GM19467 (cell line): ENCODE results near the gene ZNF785.
"Not testable (repeated sequence)": the region's sequence is repeated elsewhere in the genome, so short reads cannot be mapped to it uniquely, and the experiment has no call there.

Experiments used
- ATAC-seq: cut with Tn5 transposase; IDR thresholded peaks from one replicate; pipeline ENCODE4 v1.9.1; 2021; ENCODE audit warnings: mild to moderate bottlenecking, moderate library complexity; ENCODE audit not compliant: unreplicated experiment

ZNF785 gene

DNA sequence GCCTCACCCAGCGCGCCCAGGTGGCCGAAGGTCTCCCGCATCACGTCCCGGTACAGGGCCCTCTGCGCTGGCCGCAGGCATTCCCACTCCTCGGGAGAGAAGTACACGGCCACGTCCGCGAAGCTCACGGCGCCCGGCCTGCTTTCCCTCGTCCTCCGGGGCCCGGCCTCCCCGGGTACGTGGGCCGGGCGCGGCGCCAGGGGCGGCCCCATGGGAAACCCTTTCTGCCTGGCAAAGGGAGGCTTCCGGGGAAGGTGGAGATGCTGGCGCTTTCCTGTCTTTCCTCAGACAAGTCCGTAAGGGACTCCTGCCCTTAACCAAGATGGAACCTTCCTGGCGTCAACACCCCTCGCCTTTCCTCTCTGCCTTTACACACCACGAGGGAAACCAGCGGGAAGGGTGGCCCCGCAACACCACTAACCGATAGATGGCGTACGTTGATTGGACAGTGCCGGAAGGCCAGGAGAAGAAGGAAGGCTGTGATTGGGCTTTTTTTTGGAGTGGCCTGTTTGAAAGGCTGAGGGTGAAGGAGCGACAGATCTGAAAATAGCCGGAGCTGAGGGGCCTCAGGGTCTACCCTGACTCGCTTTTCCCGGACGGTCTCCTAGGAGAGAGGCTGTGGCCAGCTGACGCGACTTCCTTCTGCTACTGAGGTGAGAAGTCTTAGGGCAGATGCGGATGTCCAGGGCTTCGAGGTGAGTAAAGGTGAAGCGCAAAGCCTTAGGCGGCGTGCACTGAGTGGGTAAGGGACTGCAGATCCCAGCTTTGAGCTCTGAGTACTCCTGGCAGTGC is at the start of gene ZNF785:
Gene ZNF785 (minus strand): TSS at position 298 of the 792 bp plus-strand sequence. CDS start 86 bp downstream, at position 212.
- peak; percentile 80 for ATAC-seq

DNA sequence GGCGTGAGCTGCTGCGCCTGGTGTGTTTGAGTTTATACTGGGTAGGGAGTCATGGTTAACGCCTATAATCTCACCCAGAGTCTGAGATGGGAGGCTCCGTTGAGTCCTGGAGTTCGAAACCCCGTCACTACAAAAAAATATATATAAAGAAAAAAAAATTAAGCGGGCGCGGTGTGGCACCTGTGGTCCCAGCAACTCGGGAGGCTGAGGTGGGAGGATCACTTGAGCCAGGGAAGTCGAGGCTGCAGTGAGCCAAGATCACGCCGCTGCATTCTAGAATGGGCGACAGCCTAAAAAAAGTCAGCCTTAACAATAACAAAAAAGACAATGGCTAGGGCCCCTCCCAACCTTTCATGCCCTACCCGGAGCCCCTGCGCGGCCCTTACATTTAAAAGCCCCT is 48.0 kb upstream of the ZNF785 start:
- no peak for ATAC-seq

DNA sequence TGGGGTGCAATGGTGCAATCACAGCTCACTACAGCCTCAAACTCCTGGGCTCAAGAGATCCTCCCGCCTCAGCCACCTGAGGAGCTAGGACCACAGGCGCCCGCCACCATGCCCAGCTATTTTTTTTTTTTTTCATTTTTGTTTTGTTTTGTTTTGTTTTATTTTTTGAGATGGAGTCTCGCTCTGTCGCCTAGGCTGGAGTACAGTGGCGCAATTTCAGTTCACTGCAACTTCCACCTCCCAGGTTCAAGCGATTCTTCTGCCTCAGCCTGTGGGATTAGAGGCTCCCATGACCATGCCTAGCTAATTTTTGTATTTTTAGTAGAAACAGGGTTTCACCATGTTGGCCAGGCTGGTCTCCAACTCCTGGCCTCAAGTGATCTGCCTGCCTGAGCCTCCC is 47.0 kb upstream of the ZNF785 start:
- not testable (repeated sequence) for ATAC-seq

DNA sequence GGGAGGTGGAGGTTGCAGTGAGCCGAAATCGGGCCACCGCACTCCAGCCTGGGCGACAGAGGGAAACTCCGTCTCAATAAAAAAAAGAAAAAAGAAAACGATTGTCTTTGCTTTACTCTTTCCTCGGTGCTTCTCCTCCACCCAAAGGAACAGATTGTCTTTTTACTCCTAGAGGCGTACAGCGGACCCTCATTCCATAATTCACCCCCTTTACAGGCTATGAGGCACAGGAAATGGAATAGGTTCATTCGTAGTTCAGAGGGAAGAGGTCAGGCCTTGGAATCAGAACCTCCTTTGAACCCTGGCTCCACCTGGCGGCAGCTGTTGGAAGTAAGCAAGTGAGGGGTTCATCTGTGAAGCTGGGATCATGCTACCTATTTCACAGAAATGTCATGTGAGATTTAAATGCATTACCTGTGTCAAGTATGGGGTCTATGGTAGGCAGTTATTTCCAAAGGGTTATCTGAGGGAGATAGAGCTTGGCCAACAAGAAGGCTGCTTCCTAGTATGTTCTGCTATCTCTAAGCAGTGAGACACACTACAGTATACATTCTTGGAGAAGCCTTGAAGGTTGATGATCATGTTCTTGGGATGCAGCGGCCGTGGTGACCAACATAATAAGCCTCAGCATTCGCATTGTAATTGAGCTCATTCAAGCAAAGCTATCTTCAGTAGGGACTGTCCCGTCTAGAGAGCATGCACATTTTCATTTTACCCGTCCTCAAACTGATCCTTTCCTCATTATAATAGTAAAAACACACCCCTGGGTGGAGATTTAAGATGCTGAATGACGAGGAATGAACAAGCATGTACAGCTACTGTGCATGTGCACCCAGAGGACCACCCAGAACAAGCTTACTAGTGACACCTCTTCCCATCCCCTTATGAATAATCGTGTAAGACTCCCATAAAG is 43.4 kb upstream of the ZNF785 start:
- ATAC-seq: no peak

DNA sequence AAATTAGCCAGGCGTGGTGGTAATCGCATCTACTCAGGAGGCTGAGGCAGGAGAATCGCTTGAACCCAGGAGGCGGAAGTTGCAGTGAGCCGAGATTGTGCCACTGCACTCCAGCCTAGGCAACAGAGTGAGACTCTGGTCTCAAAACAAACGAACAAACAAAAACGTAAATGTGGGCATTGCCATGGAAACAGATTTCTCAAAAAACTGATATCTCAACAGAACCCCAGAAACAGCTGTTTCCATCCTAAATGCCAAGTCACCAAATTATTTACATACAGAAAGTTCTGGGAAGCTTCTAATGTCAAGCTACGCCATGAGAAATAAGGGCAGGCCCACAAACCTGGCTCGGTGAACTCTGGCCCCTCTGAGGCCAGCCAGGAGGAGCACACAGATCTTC is 40.7 kb upstream of the ZNF785 start:
- ATAC-seq: no peak

DNA sequence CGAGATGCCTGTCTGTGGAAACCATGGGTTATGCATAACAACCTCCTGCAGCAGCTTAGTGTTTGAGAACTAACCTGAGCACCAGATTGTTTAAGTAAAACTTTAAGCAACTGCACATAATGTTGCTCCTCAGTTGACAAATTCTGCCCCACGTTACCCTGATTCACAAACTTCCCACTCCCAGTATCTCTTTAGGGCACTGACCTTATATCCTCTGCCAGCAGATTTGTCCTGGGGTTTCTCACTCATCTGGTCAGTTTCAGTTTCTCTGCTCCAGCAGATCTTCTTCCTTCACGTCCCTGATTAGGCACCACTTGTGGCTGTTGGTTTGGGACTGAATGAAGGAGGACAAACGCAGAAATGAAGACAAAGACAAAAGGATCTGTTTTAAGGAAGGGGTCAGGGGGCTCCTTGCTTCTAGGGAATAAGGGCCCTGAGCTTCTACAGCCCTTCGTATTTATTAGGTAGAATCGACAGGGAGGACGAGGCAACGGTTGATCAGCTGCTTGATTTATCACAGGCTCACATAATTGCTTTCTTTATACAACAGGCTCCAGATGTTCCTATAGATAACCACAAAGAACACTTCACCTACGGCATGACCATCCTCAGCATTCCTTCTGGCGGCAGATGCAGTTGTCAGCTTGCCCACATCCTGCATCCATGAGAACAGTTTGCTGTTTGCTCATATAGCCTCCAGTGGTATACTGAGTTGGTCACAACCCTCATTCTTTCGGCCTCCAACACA is 38.2 kb upstream of the ZNF785 start:
- no peak for ATAC-seq

DNA sequence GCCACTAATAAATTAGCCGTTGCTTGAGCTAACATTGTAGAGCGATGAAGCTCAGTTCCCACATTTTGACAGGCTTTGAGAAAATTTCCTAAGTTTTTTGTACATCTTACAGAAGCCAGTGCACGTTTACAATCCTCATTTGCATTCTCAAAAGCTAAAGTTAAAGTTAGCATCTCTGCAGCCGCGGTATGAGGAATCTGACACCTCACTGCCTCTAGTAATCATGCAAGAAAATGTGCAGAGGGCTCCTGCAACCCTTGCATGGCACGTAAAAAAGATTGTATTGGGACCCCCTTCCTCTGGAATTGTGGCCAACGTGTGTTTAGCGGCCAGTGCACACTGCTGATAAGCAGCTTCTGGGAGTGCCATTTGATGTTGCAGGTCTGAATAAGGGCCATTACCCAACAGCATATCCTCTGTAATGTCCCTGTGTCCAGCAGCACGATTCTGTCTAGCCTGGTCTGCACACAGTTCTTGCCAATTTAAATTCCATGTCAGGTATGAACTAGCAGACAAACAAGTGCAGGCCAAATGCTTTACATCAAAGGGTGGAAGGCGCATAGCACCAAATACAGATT is 37.0 kb upstream of the ZNF785 start:
- no peak for ATAC-seq

DNA sequence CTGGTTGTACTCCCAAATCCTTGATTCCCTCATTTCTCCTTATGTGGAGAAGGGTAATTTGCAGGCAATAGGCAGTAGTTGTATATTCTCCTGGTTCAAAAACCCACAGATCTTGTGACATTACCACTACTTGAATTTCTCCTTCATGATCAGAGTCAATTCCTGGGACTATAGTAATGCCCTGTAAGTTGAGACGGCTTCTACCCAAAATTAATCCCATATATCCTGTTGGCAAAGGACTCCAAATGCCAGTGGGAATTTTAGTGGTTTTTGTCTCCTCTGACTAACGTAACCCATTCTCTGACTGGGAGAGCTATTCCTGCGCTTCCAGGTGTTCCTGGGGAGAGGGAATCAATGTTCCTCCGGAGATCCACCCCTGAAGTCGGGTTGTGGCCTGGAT is 36.3 kb upstream of the ZNF785 start:
- ATAC-seq: no peak

DNA sequence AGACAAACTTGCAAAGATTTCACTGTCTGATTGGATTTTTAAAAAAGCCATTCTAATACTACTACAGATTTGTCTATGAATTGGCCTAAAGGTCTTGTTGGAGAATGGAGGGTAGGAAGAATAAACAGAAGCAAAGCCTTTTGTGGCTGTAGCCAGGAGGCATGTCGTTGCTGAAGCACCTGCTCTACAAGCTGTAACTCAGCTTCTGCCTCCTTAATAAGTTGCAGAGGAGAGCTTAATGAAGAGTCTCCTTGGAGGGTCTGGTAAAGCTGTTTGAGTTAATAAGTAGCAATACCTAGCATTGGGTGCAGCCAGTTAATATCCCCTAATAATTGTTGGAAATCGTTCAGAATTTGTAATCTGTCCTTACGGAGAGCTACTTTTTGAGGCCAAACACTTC is 34.7 kb upstream of the ZNF785 start:
- ATAC-seq: no peak

DNA sequence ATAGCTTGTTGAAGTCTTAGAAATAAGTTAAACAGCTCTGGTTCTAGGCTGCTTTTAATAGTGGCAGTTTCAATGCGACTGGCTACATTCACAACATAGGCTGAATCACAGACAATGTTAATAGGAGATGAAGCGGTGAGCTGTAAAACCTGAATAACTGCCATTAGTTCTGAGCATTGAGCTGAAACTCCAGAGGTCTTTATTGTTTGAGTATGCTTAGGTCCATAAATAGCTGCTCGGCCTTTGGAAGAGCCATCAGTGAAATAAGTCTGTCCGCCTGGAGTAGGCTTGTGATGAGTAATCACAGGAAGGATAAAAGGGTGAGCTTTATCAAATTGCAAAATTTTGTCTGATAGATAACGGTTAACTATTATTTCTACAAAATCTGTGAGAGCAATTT is 34.1 kb upstream of the ZNF785 start:
- no peak for ATAC-seq

DNA sequence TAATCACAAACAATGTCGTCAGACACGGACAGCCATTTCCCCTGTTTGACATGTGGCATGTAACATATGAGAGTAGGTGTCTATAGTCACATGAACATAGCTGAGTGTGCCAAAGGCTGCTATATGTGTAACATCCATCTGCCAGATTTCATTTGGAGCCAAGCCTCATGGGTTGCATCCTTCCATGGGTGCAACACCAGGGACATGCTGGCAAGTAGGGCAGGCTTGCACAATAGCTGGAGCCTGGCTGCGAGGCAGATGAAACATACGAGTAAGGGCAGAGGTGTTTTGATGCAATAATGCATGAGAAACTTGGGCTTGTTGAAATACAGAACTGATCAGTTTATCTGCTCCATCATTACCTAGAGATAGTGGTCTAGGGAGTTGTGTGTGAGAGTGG is 33.7 kb upstream of the ZNF785 start:
- ATAC-seq: no peak

DNA sequence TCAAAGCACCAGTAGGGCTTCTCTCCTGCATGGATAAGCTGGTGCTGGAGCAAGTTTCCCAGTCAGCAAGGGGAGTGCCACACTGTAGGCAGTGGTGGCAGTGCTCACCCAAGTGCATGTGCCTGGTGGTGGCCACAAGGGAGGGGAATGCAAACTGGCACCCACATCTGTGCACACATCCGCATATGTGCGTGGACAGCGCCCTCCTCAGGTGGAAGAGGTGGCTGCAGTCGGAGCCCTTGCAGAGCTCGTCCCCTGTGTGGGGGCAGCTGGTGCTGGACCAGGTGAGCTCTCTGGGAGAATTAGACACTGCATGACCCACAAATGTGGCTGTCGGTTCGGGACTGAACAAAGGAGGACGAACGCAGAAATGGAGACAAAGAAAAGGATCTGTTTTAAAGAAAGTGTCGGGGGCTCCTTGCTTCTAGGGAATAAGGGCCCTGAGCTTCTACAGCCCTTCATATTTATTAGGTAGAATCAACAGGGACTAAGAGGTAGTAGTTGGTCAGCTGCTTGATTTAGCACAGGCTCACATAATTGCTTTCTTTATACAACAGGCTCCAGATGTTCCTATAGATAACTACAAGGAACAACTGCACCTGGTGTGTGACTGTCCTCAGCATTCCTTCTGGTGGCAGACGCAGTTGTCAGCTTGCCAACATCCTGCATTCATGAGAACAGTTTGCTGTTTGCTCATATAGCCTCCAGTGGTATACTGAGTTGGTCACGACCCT is 30.0 kb upstream of the ZNF785 start:
- no peak for ATAC-seq

DNA sequence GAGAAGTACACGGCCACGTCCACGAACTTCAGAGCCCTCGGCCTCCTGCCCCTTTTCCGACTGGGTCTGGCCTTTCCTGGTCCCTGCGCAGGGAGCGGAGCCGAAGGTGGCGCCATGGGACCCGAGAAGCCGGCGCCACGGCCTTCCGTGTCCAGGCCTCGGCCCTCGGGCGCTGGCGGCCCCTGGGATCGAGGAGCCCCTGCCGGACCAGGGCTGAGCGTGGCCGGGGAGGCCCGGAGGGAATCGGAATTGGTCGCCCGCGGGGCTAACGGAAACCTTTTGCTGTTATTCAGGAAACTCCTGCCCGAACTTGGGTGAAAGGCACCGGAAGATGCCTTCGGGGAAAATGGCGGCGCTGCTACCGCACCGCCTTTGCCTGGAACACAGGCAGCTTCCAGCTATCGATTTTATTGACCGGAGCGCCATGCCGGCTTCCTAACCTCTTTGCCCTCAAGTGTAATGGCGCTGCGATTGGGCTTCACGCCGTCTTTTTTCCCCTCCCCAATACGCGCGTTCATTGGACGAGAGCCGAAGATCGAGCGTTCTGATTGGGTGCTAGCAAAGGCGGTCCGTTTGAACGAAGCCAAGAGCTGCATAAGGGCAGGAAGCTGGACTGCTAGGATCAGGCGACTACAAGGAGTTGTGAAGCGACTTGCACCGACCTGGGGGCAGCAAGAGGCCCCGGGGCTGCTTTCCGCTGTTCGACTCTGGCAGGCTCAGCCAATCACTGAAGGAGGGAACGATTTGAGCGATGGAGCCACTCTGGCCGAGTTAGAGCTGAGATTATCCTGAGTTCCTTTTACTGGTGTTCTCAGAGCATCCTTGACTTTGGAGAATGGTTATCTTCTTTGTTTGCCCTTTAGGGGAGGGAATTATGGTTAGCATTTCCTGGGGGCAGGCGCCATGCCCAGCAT is 24.7 kb upstream of the ZNF785 start, which contains the start of gene ZNF689:
Gene ZNF689 (minus strand): TSS at position 464 of the 914 bp plus-strand sequence. CDS start 348 bp downstream, at position 116.
- peak; percentile 86 for ATAC-seq

DNA sequence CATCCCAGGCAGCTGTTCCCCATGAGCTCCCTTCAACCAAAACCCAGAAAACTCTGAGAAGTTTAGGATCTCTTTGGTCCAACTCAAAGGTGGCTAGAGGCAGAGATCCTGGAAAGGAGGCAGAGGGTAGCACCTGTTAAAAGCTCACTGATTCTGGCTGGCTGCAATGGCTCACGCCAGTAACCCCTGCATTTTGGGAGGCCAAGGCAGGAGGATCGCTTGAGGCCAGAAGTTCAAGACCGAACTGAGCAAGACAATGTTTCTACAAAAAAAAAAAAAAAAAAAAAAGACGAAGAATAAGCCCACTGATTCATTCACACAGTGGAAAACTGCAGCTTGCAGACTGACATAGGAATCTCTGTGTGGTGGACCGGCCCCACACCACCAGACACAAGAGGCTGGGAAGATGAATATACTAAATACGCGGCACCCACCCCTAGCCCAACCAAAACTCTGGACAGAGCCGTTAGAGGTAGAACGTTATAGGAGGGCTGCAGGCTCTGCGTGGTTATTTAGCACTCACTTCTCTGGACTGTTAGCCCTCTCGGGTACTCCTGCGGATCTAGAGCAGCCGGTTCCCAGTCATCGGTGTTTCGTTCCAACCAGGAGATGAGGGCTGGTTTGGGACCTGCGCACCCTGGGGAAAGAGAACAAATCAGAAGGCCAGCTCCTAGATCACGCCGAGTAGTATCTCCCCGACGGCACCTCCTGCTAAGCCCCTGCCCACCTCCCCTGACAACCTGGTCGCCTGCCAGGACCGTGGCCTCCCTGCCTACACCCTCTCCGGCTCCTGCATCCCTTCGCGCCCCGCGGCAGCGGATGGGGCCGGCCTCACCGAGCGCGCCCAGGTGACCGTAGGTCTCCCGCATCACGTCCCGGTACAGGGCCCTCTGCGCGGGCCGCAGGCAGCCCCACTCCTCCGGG is 23.8 kb upstream of the ZNF785 start:
- no peak for ATAC-seq

DNA sequence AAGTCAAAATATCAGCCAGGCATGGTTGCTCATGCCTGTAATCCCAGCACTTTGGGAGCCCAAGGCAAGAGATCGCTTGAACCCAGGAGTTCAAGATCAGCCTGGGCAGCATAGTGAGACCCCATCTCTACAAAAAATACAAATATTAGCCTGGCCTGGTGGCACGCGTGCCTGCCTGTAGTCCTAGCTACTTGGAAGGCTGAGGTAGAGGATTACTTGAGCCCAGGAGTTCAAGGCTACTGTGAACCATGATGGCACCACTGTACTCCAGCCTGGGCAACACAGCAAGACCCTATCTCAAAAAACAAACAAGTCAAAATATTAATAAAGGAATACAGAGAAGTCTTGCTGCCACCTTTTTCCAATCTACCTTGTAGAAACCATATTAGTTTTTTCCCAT is 20.5 kb upstream of the ZNF785 start:
- ATAC-seq: no peak

DNA sequence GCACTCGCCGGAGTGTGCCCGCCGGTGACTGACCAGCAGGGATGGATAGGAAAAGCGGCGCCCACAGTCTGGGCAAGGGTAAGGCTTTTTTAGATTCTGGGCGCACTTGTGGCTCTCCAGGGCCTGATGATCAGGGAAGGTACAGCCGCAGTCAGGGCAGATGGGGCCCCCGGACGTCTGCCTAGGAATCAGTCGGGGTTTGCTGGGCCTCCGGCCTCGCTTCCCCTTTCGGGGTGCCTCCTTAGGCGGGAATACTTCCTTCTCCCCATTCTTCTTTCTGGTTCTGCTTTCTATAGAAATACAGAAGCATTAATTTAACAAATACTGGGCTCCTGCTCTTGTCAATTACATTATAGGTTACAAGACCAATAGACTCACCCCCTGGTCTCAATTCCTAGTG is 19.7 kb upstream of the ZNF785 start:
- no peak for ATAC-seq

DNA sequence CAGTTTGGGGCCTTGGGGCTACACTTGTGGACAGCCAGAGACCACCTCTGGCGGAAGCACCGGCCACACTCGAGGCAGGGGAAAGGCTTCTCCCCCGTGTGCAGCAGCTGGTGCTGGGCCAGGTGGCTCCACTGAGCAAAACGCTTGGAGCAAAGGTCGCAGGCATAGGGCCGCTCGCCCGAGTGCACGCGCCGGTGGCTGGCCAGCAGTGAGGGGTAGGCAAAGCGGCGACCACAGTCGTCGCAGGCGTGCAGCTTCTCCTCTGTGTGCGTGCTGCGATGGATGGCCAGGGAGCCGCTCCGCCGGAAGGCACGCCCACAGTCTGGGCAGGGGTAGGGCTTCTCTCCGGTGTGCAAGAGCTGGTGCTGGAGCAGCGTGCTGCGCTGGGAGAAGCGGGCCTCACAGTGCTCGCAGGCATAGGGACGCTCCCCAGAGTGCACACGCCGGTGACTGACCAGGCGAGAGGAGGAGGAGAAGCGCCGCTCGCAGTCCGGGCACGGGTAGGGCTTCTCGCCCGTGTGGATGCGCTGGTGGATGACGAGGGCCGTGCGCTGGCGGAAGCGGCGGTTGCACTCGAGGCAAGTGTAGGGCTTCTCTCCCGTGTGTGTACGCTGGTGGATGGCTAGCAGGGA is 18.9 kb upstream of the ZNF785 start:
- no peak for ATAC-seq

DNA sequence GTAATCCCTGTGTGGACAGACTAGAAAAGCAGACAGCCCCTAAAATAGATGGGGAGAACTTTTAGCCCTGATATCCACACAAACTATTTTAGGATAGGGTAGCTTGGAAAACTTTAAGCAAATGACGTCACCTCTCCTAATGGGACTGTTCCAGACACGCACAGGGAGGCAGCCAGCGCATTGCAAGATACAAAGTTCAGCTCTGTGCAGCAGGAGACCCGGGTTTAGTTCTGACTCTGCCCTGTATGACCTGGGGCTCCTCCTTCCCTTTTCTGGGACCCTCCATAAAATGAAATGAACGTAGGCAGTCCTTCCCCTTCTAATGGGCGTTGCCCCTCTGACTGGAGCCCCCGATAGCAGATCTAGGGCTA is 18.4 kb upstream of the ZNF785 start:
- ATAC-seq: no peak
